Breast epithelium (tissue), 4 donors: ENCODE measurements around the gene MATN4. TPM values are rescaled to one million over a fixed set of nuclear protein-coding genes. Genes with fewer than 3 reads are reported as not detected.

Source experiments
- DNase-seq, 2 donors: peaks; one replicate each; pipeline ENCODE4 v3.0.0-alpha.2; 2019; ENCODE audit warnings: low spot score in 2 of 2
- H3K27ac ChIP-seq, 2 donors: fragments of 200-600 bp; sonication (generic) in 1 of 2; one replicate each; pipeline ENCODE4 v1.5.1; 2016 to 2019; ENCODE audit warnings: mild to moderate bottlenecking in 1 of 2
- H3K27me3 ChIP-seq, 2 donors: fragments of 200-600 bp; sonication (generic) in 1 of 2; one replicate each; pipeline versions ENCODE4 v1.5.1 to v1.6.0; 2017 to 2019; ENCODE audit warnings: control low read depth in 1 of 2, mild to moderate bottlenecking in 1 of 2
- H3K36me3 ChIP-seq: fragments of 200-600 bp; one replicate; pipeline ENCODE4 v1.5.1; 2019
- H3K4me1 ChIP-seq, 2 donors: fragments of 200-600 bp; sonication (generic); one replicate each; pipeline ENCODE4 v1.5.1; 2016 to 2019; ENCODE audit warnings: control low read depth in 1 of 2
- H3K4me3 ChIP-seq, 3 donors: fragments of 200-600 bp; sonication (generic); 1 replicate in 2 of 3; 2 replicates in 1 of 3; pipeline ENCODE4 v1.5.1; 2016 to 2019; ENCODE audit warnings: mild to moderate bottlenecking in 3 of 3, moderate library complexity in 2 of 3
- H3K9me3 ChIP-seq, 2 donors: fragments of 200-600 bp; sonication (generic) in 1 of 2; one replicate each; pipeline ENCODE4 v1.5.1; 2016 to 2019; ENCODE audit warnings: control low read depth in 1 of 2
- POLR2A ChIP-seq: fragments of 450-650 bp; IDR thresholded peaks from one replicate; pipeline ENCODE4 v1.6.1; 2016; ENCODE audit warnings: antibody characterized with exemption, mild to moderate bottlenecking, moderate library complexity
- POLR2AphosphoS5 ChIP-seq, 3 donors: sonication (generic); formaldehyde crosslinking; IDR thresholded peaks; one replicate each; pipeline ENCODE4 v1.6.1; 2017; ENCODE audit warnings: antibody characterized with exemption in 3 of 3
- intact Hi-C: fragments of 100-400 bp; cut with DNase I; formaldehyde crosslinking; loops from one replicate; pipeline ENCODE4 v1.15.1; 2023; ENCODE audit warnings: low total_unique reads
- total RNA-seq, 3 donors: library from RNA; depleted of rRNA; stranded (reverse); fragments of >200 nt; gene quantifications; one replicate each; pipeline ENCODE4 v1.1.0, GENCODE V29; 2016
- TF ChIP-seq, protein P1 (sequence below), 3 donors: fragments of 450-650 bp; IDR thresholded peaks; one replicate each; pipeline ENCODE4 v1.5.1; 2016 to 2017; ENCODE audit warnings: antibody characterized with exemption in 3 of 3, mild to moderate bottlenecking in 3 of 3, moderate library complexity in 3 of 3

The MATN4 gene
- total RNA-seq, 3 donors from 2014 or later, result 0.33 to 1.6 TPM; not detected in 1

DNA sequence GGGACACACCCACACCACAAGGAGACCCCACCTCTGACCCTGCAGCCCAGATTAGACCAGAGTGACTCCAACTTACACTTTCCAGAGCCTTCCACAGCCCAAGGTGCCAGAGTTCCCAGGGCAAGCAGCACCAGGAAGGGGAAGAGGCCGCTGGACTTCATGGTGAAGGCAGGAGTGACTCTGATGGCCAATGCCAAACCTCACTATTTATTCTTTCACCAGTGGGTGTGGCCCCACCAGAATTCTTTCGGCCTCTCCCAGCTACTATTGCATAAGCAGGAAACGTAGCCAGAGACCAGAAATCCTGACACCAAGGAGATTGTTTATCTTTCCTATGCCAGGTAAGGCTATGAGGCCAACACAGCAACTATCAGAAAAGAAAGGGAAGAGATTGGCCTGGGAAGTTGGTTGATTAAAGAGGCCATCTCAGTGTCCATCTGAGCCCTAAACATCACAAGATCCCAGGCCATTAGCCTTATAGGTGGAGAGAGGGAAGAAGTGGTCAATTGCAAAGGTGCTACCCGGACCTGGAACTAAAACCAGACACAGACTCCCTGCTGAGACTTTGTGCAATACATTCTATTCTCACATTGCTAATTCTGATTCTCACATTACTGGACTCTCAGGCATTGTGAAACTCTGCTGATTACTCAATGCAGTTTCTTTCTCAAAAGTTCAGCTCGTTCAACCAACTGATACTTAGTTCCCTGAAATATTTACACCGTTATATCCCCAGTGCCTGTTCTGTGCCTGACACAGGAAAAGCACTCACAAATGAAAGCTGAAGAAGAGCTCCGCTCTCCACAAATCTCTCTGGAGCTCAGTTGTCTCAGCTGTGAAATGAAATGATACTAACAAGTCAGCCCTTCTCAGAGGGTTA is 53.5 kb downstream of the MATN4 start, which contains the start of gene SLPI:
SLPI (minus strand) TSS at position 182 of the 880 bp plus-strand sequence; CDS start at position 161, 21 bp downstream.
- H3K27me3 ChIP-seq, result no peaks in the 10 kb centered on the region
- no peaks in the 10 kb centered on the region for H3K9me3 ChIP-seq
- TF ChIP-seq POLR2AphosphoS5 (IDR thresholded peaks at IDR 0.05) (peak; percentile 15 to 74 (median 26)), POLR2A (no peak)
- peaks cover 5% of the 10 kb centered on the region in 2 donors for H3K4me1 ChIP-seq
- H3K36me3 ChIP-seq, result no peaks in the 10 kb centered on the region
- peak within 1 kb of the TSS; percentile 8 to 45 (median 31) for H3K4me3 ChIP-seq
- intact Hi-C loops, result no loop called here
- H3K27ac ChIP-seq, result peak within 1 kb of the TSS; percentile 85 to 88
- peak in 1 of 2 donors; percentile 72 for DNase-seq

DNA sequence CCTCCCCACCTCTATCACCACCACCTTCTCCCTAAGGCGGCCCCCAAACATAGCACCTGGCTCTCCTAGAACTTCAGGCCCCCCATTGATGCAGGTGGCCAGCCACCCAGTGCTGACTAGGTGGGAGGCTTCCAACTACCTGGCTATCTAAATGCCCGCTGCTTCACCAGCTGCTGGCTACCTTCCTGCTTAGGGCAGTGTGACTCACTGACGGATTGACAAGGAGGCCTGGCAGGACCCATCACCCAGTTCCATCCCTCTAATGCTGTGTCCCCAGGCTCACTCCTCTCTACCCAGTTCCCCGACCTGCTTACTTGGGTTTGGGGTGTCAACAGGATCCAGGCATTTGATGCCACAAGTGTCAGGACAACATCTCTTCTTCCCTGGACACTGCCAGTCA is 54.8 kb downstream of the MATN4 start:
- Histone ChIP-seq H3K27ac (peak overlapping the region; percentile 85 to 88), H3K4me3 (peak overlapping the region in 2 of 3 donors; percentile 31 to 45)
- intact Hi-C loops, result no loop called here

DNA sequence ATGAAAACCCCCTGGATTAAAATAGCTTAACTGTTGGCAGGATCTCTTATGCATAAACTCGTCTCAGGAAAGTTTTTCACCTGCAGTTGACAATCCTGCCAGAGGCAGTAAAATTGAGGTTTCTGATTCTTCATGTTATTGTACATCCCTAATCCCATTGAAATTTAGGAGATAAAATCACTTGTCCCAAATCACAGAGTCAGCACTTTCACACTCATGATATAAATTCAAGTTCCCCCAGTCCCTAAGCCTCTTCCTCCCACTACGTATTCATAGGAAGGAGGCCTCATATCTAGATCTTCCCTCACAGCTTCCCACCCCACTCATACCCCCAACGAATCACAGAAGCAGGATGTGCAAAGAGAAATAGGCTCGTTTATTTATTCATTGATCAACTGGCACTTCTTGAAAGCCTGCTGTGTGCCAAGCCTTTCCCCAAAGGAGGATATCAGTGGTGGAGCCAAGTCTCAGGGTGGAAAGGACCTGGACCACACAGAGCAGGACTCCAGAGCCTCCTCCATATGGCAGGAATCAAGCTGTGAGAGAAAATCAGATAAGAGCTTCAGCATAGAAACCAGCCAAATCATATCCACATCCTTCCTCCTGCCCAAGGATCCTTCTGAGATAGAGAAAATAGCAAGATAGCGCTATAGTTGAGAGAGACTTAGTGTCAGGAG is 56.1 kb downstream of the MATN4 start:
- Histone ChIP-seq H3K27ac (no peak overlapping the region), H3K9me3 (no peaks in the 10 kb centered on the region), H3K4me1 (peaks cover 5% of the 10 kb centered on the region in 2 donors), H3K36me3 (no peaks in the 10 kb centered on the region), H3K27me3 (peaks cover 0 to 1% of the 10 kb centered on the region in 2 donors), H3K4me3 (peak overlapping the region in 1 of 3 donors; percentile 31)
- intact Hi-C loops, result no loop called here
- TF ChIP-seq, protein P1, sequence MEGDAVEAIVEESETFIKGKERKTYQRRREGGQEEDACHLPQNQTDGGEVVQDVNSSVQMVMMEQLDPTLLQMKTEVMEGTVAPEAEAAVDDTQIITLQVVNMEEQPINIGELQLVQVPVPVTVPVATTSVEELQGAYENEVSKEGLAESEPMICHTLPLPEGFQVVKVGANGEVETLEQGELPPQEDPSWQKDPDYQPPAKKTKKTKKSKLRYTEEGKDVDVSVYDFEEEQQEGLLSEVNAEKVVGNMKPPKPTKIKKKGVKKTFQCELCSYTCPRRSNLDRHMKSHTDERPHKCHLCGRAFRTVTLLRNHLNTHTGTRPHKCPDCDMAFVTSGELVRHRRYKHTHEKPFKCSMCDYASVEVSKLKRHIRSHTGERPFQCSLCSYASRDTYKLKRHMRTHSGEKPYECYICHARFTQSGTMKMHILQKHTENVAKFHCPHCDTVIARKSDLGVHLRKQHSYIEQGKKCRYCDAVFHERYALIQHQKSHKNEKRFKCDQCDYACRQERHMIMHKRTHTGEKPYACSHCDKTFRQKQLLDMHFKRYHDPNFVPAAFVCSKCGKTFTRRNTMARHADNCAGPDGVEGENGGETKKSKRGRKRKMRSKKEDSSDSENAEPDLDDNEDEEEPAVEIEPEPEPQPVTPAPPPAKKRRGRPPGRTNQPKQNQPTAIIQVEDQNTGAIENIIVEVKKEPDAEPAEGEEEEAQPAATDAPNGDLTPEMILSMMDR (IDR thresholded peaks at IDR 0.05), result no peak
- no peak for TF ChIP-seq POLR2A
- no peak for TF ChIP-seq POLR2AphosphoS5 (IDR thresholded peaks at IDR 0.05)
- DNase-seq, result no peak

More for the DNA sequence above, 54.8 kb downstream of the MATN4 start:
- H3K36me3 ChIP-seq, result no peaks in the 10 kb centered on the region
- TF ChIP-seq POLR2A (no peak), POLR2AphosphoS5 (IDR thresholded peaks at IDR 0.05) (no peak)
- TF ChIP-seq, protein P1 (IDR thresholded peaks at IDR 0.05), result no peak
- H3K9me3 ChIP-seq, result no peaks in the 10 kb centered on the region
- H3K4me1 ChIP-seq, result peaks cover 5% of the 10 kb centered on the region in 2 donors
- no peak for DNase-seq
- H3K27me3 ChIP-seq, result no peaks in the 10 kb centered on the region

DNA sequence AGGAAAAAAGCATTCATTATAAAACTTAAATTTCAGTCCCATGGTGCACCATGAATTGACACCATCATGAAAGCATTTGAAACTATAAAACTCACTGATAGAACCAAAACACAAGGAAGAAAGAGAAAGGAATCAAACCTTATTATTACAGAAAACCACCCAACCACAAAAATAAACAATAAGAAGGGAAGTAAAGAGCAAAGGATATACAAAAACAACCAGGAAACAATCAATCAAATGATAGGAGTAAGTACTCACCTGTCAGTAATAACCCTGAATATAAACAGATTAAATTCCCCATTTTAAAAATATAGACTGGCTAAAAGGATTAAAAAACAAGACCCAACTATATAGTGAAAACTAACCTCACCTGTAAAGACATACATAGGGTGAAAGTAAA is 59.5 kb downstream of the MATN4 start:
- Histone ChIP-seq H3K27me3 (peaks cover 0 to 5% of the 10 kb centered on the region in 2 donors), H3K36me3 (no peaks in the 10 kb centered on the region), H3K4me3 (no peak overlapping the region), H3K4me1 (no peaks in the 10 kb centered on the region), H3K9me3 (no peaks in the 10 kb centered on the region), H3K27ac (no peak overlapping the region)
- intact Hi-C loops, result no loop called here
- TF ChIP-seq POLR2AphosphoS5 (IDR thresholded peaks at IDR 0.05), result no peak
- TF ChIP-seq, protein P1 (IDR thresholded peaks at IDR 0.05), result no peak
- no peak for DNase-seq

DNA sequence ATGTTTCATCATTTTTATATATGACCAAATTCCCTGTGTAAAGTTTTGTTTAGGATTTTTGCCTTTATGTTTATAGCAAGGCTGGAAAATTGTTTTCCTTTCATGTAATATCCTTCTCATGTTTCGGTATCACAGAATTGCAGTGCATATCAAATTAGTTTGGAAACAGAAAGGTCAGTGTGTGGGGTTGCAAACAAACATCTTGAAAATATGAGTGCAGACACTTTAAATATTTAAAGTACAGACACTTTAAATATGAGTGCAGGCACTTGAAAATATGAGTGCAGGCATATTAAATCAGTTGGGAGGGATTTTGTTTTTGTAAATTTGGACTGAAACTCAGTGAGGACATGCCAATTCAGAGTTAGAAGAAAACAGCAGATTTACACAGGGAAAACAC is 60.2 kb downstream of the MATN4 start:
- H3K27me3 ChIP-seq, result peaks cover 0 to 5% of the 10 kb centered on the region in 2 donors
- intact Hi-C loops, result no loop called here
- TF ChIP-seq POLR2A (no peak), POLR2AphosphoS5 (IDR thresholded peaks at IDR 0.05) (no peak)
- TF ChIP-seq, protein P1 (IDR thresholded peaks at IDR 0.05), result no peak
- no peaks in the 10 kb centered on the region for H3K9me3 ChIP-seq
- H3K4me1 ChIP-seq, result no peaks in the 10 kb centered on the region
- H3K27ac ChIP-seq, result no peak overlapping the region
- no peak overlapping the region for H3K4me3 ChIP-seq
- DNase-seq, result no peak
- H3K36me3 ChIP-seq, result no peaks in the 10 kb centered on the region
